Putamen (tissue), 1 donor: ENCODE results near the gene ZNF618.
A peak's percentile ranks its signal among the peaks of the same experiment; 100 is the strongest.

ENCODE experiments used
- DNase-seq: peaks from one replicate; pipeline ENCODE4 v3.0.0-alpha.2; 2016; ENCODE audit warnings: low spot score

ZNF618 gene

GRCh38 chr9:114059047-114059803 is 183.1 kb downstream of the ZNF618 start:
- no peak for DNase-seq

DNA sequence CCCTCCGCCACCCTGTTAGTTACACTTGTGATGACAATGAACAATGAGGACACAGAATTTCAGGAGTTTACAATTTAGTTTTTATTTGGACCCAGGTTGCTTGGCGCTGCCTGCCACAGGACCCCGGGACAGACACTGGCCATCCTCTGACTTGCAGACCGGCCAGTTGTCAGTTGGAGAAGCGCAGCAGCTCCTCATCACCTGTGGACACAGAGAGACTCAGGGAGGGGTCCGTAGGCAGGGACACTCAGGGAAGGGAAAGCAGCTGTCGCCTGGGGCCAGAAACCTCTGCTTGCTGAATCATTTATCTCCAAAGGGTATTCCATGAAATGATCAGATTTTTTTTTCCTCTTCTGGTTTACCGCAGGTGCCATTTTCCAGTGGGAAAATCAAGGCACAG is 184.0 kb downstream of the ZNF618 start:
- no peak for DNase-seq

DNA sequence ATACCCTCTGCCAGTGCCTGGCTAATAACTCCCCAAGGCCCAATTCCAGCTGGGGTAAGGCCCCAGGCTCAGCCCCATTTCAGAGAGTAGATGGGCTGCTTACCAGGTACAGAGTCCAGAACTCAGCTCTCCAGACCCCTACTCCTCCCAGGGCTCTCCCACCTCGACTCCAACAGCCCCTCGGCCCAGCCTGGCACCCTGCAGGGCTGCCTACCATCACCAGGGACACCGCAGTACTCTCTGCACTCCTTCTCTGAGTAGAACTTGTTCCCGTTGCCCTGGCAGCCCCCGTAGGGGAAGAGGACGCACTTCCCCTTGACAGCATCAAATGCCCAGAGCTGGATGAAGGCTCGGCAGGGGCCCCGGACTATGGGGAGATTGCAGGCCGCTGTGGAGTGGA is 184.6 kb downstream of the ZNF618 start:
- no peak for DNase-seq

DNA sequence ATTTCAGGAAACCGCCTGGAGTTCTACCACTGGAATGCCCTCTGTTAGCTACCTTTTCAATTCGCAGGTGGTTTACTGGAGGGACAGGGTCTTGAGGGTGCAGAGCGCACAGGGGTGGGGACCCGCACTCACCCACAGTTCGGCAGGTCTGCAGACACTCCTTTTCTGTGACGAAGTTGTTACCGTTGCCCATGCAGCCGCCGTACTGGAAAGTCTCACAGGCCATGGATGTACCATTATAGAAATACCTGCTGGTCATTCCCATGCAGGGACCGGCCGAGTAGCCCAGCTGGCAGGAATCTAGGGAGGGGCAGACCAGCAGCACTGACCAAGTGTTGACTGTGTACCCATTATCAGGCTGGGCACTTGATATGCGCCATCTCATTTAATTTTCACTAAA is 185.2 kb downstream of the ZNF618 start:
- no peak for DNase-seq

- DNase-seq: no peak
Measured at GRCh38 chr9:114061830-114062474, 185.8 kb downstream of the ZNF618 start.

- DNase-seq: no peak
Measured at GRCh38 chr9:114065304-114065703, 189.2 kb downstream of the ZNF618 start.

- no peak for DNase-seq
Measured at GRCh38 chr9:114069476-114070187, 193.5 kb downstream of the ZNF618 start.

DNA sequence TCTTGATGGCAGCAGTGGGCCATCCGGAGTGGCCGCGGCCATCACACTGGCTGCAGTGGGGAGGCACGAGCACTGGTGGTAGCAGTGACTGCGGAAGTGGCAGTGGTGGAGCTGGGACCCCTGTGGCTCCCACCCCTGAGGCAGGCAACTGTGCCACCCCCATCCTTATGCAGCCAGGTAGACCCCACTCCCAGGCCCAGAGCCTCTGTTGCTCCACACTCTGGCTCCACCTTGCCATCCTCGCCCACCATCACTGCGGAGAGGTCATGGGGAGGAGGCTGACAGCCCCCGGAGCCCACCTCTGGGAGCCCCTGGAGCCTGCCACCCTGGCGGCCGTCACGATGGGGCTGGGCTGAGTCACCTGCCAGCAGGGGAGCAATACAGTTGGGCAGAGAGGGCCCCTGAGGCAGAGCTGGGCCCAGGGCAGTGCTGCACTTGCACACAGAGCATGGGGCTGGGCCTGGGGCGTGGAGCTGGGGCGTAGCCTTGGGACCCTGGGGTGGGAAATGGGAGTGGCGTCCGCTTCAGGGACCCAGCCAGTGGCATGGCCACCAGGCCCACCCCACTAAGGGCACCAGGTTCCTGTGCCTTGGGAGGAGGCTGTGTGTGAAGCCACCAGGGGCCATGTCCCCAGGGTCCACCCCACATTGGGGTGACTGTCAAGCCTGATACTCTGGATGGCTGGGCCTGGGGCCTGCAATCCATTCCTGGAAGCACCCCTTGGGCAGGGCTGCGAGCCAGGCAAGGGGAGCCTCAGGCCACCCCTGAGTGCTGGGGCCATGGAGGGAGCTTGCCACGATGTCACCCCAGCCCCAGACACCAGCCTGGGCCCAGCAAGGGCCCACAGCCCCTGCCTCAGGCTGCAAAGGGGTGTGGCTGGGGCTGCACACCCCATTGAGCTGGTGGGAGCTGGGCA is 194.3 kb downstream of the ZNF618 start:
- DNase-seq: no peak

DNA sequence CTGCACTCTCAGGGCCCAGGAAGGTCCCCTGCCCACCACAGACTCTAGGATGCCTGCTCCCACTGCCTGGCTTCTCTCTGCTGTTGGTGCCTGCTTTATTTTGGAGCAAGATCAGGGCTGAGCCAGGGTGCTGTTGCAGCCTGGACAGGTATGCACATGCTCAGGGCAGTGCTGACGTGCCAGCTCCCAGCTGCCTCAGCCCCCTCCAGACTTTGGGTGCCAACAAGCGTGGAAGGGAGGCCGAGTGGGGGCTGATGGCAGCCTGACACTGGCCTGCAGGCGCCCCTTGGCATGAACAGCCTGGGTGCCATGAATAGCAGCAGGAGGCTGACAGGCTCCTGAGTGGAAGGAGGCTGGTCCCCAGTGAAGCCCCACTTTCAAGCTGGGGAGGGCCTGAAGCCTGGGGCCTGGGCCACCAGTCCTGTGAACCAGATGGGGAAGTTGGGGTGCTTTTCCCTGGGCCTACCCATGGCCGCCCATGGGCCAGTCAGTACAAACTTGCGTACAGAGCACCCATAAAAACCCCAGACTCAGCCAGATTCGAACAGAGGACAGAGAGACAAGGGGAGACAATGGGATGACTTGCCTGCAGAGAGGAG is 195.2 kb downstream of the ZNF618 start:
- DNase-seq: no peak

- peak; percentile 7 for DNase-seq
Measured at GRCh38 chr9:114072184-114073140, 196.4 kb downstream of the ZNF618 start.

DNA sequence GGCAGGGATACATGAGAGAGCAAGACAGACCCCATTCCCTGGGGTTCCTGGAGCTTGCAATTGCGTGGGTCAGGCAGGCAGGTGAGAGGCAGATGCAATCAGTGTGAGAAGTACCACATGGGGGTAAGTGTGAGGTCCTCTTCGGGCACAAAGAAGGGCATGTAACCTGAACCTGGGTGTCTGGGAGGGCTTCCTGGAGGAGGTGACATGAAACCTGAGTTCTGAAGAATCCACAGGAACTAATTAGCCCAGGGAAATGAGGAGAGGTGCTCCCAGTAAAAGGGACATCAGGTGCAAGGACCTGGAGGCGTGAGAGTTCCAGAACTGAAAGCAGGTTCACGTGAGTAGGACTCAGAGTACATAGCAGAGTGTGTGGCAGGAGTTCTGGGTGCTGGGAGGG is 199.5 kb downstream of the ZNF618 start:
- no peak for DNase-seq

- no peak for DNase-seq
Measured at GRCh38 chr9:114076237-114077161, 200.4 kb downstream of the ZNF618 start.

GRCh38 chr9:114077162-114077837 is 201.2 kb downstream of the ZNF618 start:
- no peak for DNase-seq

DNA sequence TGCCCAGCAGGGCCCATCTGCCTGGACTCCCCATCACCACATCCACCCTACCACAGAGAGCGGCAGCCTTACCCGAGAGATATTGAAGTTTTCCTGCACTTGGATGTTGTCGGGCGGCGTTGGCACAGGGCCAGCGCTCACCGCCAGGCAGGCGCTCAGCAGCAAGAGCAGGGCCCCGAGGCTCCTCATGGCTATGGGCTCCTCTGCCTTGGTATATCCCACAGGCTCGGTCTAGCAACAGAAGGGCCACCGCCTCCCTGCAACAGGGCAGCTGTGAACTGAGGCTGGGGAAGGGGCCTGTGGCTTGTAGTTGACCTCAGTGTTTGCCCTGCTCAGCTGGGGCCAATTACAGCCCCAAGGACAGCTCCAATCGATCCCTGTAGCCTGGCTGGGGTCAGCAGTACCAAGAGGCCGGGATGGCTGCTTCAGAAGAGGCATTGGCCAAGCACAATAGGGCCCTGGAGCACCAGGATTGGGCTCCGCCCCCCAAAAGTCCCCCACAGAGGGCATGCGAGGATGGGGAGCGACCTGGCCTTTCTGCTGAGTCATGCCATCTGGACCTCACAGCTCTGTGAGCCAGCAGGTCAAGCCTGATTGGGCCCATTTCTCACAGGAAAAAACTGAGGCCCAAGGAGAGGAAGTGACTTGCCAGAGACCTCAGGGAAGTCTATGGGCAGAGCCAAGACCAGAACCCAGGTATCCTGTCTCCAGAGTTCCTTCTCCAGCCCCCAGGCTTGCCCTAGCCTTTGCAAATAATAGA is 202.1 kb downstream of the ZNF618 start, which contains the start of gene AMBP:
Gene AMBP (minus strand): TSS at position 280 of the 760 bp plus-strand sequence. CDS start 91 bp downstream, at position 189.
- no peak for DNase-seq

GRCh38 chr9:114078781-114079156 is 202.7 kb downstream of the ZNF618 start:
- DNase-seq: no peak

GRCh38 chr9:114080195-114080772 is 204.2 kb downstream of the ZNF618 start:
- DNase-seq: no peak

GRCh38 chr9:114080773-114081440 is 204.8 kb downstream of the ZNF618 start:
- DNase-seq: no peak
